GM12891 (cell line): ENCODE measurements around the gene RPL26.

Experiments
- POLR2A ChIP-seq: IDR thresholded peaks from 2 replicates; pipeline ENCODE4 v1.6.1; 2011; ENCODE audit warnings: low read depth, low read length, control low read depth
- POLR2AphosphoS5 ChIP-seq: IDR thresholded peaks from 2 replicates; pipeline ENCODE4 v1.6.1; 2011; ENCODE audit warnings: low read depth, low read length, control low read depth
- POU2F2 ChIP-seq: IDR thresholded peaks from 2 replicates; pipeline ENCODE4 v1.6.1; 2011; ENCODE audit warnings: low read depth, mild to moderate bottlenecking, control low read depth, low read length, moderate library complexity
- SPI1 ChIP-seq: IDR thresholded peaks from 2 replicates; pipeline ENCODE4 v1.6.1; 2011; ENCODE audit warnings: low read depth, low read length, control low read depth
- TAF1 ChIP-seq: IDR thresholded peaks from 2 replicates; pipeline ENCODE4 v1.6.1; 2011; ENCODE audit warnings: low read depth, low read length, control low read depth

DNA sequence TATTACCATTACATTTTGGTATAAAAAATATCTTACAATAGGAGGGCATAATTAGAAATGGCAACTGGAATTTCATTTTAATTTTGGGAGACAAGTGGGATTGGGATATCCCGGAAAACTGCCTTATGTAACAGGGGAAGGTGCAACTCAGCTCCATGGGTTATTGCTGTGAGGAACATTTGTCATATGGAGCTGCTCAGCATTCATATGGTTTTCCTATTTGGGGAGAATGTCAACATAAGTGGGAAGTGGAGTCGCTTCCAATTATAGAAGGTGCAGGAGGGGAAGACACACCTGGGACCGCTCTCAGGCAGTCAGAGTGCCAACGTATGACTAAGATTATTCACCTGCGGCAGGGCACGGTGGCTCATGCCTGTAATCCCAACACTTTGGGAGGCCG is 32.7 kb downstream of the RPL26 start:
- TF ChIP-seq POLR2A (no peak), TAF1 (no peak), POLR2AphosphoS5 (no peak), SPI1 (no peak), POU2F2 (no peak)
